HG03469 (cell line): ENCODE data around the gene NAA35.
"Not testable (repeated sequence)": the region's sequence is repeated elsewhere in the genome, so short reads cannot be mapped to it uniquely, and the experiment has no call there.

Source experiments
- ATAC-seq: cut with Tn5 transposase; IDR thresholded peaks from one replicate; pipeline ENCODE4 v1.9.1; 2021; ENCODE audit warnings: mild to moderate bottlenecking, moderate library complexity, moderate number of reproducible peaks; ENCODE audit not compliant: unreplicated experiment

Gene NAA35

DNA sequence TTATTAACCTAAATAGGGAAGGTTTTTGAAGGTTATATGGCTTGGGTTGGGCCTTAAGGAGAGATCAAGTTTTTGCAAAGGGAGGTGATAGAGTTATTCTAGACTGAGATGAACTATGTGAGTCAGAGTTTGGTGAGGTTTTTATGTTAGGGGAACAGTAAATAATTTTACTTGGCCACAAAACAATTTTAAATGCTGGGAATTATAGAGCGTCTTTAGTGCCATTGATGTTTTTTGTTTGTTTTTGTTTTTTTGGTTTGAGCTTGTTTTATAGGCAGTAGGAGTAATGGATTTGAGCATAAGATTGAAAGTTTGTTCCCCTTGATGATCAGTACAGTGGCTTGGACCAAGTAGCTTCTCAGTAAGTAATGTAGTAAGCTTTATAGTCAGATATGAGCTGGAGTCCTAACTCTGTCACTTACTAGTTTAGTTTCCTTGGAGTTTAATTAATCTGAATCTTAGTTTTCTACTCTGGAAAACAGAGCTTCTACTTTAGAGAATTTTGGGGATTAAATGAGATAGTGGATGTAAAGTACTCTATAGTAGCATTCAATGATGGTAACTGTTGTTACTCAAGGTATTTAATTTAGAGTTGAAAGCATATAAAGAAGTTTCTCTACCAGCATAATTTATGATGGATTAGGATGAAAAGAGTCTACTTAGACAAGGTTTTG, 2.9 kb downstream of the NAA35 start:
- ATAC-seq = no peak

DNA sequence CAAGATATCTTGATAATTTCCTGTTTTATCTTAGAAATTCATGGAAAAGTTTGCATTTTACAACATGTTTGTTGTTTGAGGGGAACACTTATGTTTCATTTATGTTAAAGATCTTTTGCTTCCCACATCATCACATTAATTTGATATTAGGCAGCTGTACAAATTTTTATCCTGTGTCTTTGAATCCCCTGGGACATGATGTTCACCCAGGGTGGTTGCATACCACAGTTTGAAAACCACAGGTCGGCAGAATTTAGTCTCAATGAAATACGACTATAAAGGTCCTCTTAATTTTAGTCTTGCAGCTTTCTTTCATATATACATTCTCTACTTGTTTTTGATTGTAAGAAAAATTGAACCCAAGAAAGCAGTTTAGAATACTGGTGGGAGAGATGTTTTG, 3.7 kb downstream of the NAA35 start:
- no peak for ATAC-seq

- ATAC-seq = no peak
These were observed 8.8 kb downstream of the NAA35 start for GRCh38 chr9:85949586-85950335.

- no peak for ATAC-seq
These were observed 19.0 kb downstream of the NAA35 start for GRCh38 chr9:85959955-85960354.

DNA sequence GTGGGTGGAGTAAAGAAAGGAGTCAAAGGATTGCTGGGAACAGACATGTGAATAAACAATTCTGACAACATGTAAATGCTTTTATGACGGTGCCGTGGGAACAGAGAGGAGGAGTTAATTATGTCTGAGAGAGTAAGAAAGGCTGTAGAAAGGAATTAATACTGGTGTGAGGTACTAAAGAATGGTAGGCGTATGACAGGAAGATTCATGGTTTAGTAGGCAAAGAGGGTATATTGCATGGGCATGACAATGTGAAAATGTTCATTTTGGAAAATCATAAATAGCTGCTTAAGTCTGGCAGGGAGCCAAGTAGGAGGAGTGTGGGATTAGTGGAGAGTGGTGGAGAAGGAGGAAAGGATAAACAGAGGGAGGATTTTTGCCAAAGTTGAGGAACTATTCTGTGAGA, 19.7 kb downstream of the NAA35 start:
- ATAC-seq = no peak

DNA sequence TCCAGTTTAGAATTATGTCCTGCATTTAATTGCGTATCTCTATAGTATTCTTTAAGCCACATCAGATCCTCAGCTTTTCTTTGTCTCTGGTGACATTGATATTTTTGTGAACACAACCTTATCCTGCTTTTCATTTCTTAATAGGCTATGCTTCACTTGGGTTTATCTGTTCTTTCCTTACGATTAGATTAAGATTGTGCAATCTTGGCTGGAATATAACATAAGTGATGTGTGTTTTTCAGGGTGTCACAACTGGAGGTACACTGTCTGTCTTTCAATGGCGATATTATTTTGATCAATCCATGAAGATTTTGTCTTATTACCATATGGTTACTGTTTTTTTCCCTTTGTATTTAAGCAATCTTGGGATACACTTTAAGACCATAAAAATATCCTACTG, 23.6 kb downstream of the NAA35 start:
- no peak for ATAC-seq

DNA sequence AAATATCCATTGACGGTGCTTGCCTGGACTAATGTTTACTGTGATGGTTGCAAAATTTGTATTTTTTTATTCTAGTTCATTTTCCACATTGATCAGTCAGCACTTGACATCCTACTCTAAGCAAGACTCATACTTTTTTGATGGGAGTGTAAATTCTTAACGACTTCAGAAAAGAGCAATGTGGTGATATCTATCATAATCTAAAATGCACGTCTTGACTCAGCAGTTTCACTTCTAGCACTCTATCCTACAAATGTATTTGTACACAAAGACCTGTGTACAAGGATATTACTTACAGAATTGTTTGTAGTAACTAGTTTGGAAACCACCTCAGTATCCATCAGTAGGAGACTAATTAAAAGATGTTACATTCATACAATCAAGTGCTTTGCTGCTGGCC, 24.0 kb downstream of the NAA35 start:
- ATAC-seq = no peak

GRCh38 chr9:85969727-85970126, 28.8 kb downstream of the NAA35 start:
- no peak for ATAC-seq

- no peak for ATAC-seq
These were observed 30.8 kb downstream of the NAA35 start for GRCh38 chr9:85971731-85972130.

DNA sequence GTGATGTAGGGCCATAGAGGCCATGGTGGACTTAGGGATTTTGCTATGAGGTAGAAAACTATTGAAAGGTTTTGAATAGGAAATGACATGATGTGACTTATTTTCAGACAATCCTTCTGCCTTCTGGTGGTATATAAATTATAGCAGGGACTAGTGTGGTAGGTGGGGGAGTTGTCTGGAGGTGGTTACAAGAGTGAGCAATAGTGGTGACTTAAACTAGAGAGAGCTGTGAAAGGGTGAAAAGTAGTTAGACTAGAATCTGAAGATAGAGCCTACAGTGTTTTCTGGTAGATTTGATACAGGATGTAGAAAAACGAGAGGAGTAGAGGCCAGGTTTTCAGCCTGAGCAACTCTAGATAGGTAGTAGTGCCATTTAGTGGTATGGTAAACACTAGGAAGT, 32.3 kb downstream of the NAA35 start:
- ATAC-seq = no peak

DNA sequence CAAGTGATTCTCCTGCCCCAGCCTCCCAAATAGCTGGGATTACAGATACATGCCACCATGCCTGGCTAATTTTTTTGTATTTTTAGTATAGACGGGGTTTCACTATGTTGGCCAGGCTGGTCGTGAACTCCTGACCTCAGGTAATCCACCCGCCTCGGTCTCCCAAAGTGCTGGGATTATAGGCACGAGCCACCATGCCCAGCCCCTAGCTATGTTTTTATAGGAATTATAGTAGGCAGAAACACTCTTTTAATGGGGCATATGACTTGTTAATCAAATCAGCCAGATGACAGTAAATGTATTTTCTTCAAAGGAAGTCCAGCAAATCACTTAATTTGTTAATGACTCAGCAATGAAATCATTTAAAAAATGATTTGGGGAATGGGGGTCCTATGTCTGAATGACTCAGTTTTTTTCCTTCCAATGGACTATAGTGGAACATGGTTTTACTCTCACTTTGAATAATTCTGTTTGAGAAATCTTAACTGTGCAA, 33.2 kb downstream of the NAA35 start:
- not testable (repeated sequence) for ATAC-seq

GRCh38 chr9:85978496-85978895, 37.5 kb downstream of the NAA35 start:
- ATAC-seq = no peak

DNA sequence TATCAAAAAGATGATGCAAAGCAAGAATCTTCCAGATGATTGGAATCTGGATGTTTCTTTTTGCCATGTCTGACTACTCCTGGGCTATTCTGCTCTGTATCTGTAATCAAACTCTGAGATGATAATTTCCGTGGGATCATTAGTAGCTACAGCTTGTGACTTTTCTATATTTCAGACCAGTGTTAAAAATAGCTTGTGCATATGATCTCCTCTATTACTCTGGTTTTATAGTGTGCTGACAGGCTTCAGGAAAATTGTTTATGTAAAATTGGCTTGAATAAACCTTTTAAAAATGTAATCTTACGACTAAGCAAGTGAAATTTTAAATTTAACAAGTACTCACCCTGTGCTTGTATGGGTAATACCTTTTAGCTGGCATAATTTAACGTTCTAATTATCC, 40.4 kb downstream of the NAA35 start:
- no peak for ATAC-seq

DNA sequence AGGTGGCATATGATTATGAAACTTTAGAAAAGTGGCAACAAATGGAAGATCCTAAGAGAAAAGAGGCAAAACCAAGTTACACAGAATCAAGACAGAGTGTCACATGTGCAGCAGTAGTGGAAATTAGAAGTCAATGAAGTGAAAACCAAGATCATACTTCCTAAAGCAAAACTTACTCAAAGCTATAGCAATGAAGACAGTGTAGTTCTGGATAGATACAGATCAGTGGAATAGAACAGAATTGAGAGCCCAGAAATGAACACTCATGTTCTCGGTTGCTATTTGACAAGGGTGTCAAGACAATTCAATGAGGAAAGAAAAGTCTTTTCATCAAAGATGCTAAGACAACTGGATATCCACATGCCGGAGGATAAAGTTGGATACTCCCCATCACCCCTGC, 43.5 kb downstream of the NAA35 start:
- ATAC-seq = no peak

DNA sequence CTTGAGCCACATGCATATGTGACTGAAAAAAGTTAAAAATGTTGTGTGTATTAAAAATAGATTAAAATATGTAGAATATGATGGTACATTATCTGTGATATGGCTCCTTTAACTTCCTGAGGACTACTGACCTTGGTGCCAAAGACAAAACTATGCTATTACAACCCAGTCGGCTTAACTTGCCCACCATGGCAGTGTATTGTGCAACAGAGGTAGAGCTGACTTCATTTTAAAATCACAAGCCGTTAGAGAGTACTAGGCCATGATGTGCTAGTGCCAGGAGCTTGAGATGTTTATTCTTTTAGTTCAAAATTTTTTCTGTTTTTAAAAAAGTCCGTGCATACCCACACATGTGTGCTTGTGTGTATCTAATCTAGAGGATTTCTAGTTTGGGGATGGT, 46.3 kb downstream of the NAA35 start:
- ATAC-seq = no peak

DNA sequence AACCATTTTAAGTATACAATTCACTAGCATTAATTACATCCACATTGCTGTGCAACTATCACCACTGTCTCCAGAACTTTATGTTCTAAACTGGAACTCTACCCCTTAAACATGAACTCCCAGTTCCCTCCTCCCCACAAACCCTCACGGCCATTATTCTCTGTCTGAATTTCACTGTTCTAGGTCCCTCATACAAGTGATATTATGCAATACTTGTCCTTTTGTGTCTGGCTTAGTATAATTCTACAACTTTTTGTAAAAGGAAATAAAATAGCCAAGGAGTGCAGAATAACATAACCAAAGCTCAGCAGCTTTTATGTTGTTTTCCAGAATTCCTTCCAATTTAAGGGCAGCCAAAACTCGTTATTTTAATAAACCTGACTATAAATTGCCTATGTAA, 53.2 kb downstream of the NAA35 start:
- no peak for ATAC-seq

DNA sequence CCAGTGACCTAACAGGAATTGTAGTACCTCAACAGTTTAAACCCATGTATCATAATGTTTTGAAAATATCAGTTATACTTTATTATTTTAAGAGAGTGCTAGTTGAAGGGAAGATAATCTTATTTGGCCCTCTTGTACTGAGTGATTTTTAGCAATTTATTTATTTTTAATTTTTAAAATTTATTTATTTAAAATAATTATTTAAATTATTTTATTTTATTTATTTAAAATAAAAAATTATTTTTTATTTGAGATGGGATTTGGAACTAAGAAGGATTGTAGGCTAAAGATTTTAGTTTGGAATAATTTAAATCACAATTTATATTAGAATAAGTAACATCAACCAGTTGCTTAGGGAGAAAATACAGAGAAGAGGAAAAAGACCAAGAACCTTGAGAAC, 54.2 kb downstream of the NAA35 start:
- ATAC-seq = no peak

DNA sequence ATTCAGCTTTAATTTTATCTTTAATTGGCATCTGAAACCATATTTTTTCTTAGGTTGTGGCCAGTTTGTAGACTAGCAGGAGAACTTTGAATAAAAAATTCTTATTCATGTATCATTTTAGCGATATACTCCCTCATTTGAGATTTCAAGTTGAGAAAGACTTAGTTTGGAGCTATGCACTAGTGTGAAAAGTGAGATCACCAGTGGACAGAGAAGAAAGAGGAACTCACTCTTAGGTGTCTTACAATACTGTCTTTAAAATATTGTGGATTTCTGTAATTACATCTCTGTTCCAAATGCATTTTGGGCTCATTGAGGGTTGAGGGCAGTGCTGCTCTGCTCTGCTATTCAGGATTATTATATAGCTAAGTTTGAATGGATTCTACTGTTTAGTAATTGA, 54.7 kb downstream of the NAA35 start:
- no peak for ATAC-seq

DNA sequence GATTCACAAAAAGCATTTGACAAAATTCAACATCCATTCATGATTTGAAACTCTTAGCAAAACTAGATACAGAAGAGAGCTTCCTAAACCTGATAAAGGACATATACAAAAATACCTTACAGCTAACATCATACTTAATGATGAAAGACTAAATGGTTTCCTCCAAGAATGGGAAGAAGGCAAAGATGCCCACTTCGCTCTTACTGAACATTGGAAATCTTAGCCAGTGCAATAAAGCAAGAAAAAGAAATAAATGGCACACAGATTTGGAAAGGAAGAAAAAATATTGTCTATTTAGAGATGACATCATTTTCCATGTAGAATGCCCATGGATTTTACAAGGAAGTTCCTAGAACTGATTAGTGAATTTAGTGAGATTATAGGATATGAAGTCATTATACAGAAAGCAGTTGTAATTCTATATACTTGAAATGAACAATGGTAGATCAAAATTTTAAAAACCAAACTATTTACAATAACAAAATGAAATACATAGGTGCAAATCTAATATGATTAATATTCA, 64.4 kb downstream of the NAA35 start:
- no peak for ATAC-seq

GRCh38 chr9:86009133-86009532, 68.2 kb downstream of the NAA35 start:
- no peak for ATAC-seq

GRCh38 chr9:86020731-86021130, 79.8 kb downstream of the NAA35 start:
- ATAC-seq = no peak

- ATAC-seq = no peak
These were observed 80.2 kb downstream of the NAA35 start for GRCh38 chr9:86021166-86021565.
